GM12891 (cell line): Measurements from ENCODE around the gene KCNMA1.

Experiments used
- PAX5 ChIP-seq: IDR thresholded peaks from 2 replicates; pipeline ENCODE4 v1.6.1; 2011; ENCODE audit warnings: low read length, moderate library complexity, mild to moderate bottlenecking; ENCODE audit not compliant: insufficient read depth, severe bottlenecking
- POLR2A ChIP-seq: IDR thresholded peaks from 2 replicates; pipeline ENCODE4 v1.6.1; 2011; ENCODE audit warnings: low read depth, low read length, control low read depth
- POLR2AphosphoS5 ChIP-seq: IDR thresholded peaks from 2 replicates; pipeline ENCODE4 v1.6.1; 2011; ENCODE audit warnings: low read depth, low read length, control low read depth
- SPI1 ChIP-seq: IDR thresholded peaks from 2 replicates; pipeline ENCODE4 v1.6.1; 2011; ENCODE audit warnings: low read depth, low read length, control low read depth
- TAF1 ChIP-seq: IDR thresholded peaks from 2 replicates; pipeline ENCODE4 v1.6.1; 2011; ENCODE audit warnings: low read depth, low read length, control low read depth

DNA sequence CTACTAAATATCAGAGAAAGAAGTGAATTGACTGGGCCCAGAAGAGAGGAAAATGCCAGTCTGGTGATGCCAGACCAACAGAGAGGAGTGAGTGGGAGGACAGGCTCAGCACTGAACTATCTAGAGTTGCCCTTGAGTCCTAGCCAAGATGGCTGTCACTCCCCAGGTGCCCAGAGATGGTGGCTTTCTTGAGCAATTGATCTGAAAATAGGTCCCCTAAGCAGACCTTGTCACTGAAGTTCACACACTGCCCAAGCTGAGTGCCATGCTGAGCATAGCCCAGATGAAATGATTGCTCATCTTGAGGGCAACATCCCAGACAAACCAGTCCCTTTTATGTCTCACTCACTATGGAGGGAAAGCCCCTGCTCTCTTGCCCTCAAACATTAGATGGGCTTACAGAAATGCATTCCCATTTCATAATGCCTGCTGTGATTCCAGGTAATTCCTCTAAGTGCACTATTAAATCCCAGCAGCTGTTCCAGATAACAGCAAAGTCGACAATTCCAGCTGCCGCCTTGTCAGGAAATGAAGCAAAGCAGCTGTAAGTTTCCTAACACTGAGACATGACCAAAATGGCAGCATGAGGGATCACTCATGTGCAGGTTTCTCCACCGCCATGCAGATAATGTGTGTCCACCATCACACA is 329.4 kb downstream of the KCNMA1 start:
- TF ChIP-seq POLR2A (no peak), TAF1 (no peak), POLR2AphosphoS5 (no peak), SPI1 (no peak), PAX5 (no peak)
